Nucleus accumbens (tissue), 56 donors: Measurements from ENCODE around the gene SCYGR3.

ENCODE experiments used
- DNase-seq, 56 donors: peaks; one replicate each; lab custom pipeline; 2025; lab: John Stamatoyannopoulos, UW

Gene SCYGR3

DNA sequence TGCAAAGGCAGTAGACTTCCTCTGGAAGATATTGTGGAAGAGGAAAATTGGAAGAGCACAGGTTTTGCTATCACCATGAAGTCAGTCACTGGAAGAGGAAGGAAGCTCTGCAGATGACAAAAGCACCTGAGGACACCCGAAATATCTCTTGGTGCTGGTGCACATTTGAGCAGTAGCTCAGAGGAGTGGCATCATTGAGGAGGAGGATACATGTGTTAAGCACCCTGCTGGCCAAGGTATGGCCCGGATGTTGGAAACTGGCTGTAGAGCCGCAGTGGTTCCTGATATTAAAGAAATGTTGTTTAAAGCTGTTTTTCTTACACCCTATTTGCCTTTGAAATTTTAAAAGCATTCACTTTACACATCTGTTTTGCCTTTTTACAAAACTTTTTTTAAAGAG, 48.6 kb downstream of the SCYGR3 start:
- DNase-seq: no peak

DNA sequence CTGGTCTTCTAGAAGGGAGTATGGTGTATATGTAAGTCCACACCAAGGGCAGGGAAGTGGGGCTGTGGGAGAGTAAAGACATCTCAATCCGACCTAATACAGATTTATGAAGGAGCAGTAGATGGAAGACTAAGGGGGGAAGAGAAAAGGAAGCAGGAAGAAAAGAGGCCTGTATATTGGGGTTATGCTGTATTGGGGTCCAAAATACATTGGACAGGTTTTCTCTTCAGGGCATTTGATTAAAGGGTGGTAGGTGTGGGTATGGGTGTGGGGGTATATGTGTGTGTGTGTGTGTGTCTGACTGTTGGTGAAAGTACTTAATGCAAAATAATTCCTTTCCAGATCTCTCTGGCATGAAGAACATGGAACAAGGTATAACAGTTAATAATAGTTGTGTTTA, 49.6 kb downstream of the SCYGR3 start:
- no peak for DNase-seq
